ENCODE measurements around the gene CNR2.
"Not testable (repeated sequence)": the region's sequence is repeated elsewhere in the genome, so short reads cannot be mapped to it uniquely, and the experiment has no call there.

CNR2 gene

DNA sequence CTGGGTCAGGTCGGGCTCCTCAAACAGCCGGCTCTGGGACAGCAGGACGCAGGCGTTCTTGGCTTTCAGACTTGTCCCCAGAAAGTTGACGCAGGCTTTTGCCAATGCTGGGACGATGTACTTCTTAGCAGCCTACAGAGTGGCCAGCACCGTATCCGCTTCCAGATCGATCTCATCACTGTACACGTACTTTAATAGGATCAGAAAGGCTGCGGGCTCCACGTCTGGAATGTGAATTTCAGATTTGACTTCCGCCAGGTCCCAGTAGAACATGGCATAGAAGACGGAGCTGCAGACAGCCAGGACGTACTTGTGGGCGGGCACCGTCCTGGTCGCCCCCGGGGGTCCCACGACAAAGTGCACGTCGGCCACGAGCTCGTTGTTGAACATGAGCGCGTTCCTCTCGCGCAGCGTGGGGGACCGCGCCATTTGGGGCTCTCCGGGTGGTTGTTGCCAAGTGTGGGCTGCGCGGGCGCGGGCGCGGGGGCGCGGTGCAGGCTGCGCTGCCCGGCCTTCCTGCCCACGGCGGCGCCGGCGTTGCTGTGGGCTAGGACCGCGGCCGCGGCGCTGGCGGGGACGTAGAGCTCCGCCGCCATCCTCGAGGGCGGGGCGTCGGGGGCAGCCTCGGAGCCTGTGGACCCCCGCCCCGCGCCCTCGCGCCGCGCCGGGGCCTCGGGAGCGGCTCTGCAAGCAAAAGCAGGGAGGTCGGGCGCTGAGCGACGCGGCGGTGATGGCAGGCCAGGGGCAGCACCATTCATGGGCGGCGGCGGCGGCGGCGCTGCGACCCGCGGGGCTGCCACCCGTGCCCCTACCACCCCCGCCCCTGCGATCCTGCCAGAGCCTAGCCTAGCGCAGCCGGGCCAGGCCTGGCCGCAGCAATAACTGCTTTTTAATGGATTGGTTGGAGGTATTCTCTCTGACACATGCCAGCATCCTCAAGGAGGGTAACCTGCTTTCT is 10.6 kb downstream of the CNR2 start:
- DNase-seq (ENCODE audit: low spot score): no peak
- in situ Hi-C loops (cut with MboI; ENCODE audit: low sequenced_read_pairs, unreplicated experiment): no loop called here
- TF ChIP-seq, protein P1, sequence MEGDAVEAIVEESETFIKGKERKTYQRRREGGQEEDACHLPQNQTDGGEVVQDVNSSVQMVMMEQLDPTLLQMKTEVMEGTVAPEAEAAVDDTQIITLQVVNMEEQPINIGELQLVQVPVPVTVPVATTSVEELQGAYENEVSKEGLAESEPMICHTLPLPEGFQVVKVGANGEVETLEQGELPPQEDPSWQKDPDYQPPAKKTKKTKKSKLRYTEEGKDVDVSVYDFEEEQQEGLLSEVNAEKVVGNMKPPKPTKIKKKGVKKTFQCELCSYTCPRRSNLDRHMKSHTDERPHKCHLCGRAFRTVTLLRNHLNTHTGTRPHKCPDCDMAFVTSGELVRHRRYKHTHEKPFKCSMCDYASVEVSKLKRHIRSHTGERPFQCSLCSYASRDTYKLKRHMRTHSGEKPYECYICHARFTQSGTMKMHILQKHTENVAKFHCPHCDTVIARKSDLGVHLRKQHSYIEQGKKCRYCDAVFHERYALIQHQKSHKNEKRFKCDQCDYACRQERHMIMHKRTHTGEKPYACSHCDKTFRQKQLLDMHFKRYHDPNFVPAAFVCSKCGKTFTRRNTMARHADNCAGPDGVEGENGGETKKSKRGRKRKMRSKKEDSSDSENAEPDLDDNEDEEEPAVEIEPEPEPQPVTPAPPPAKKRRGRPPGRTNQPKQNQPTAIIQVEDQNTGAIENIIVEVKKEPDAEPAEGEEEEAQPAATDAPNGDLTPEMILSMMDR (IDR thresholded peaks at IDR 0.05; ENCODE audit: borderline replicate concordance, control extremely low read depth, extremely low read depth, insufficient read depth, missing control alignments): no peak

DNA sequence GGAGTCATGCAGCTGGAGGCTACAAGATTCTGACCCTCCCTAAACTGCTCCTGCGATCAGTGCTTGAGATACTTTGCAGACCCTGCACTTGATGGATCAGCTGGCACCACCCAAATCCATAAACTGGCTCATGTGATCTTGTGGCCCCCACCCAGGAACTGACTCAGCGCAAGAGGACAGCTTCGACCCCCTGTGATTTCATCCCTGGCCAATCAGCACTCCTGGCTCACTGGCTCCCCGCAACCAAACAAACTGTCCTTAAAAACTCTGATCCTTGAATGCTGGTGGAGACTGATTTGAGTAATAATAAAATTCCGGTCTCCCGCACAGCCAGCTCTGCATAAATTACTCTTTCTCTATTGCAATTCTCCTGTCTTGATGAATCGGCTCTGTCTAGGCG is 13.1 kb downstream of the CNR2 start:
- in situ Hi-C loops (cut with MboI; ENCODE audit: low sequenced_read_pairs, unreplicated experiment); DNase-seq (ENCODE audit: low spot score): not testable (repeated sequence)

DNA sequence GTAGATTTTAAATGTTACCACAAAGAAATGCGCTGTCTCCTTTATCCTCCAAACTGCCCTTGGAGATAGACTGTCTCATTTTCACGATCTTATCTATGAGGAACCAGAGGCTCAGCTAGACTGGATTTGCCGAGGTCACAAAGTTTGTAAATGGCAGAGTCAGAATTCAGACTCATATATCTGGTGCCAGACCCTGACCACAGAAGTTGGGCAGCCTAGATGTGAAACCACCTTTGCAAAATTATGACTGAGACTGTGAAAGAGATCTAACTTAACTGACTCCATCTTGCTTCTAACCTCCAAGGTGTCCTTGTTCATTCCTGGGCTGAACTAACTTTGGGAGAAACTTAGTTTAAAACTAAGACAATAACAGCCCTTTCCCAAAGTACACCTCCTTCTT is 14.1 kb downstream of the CNR2 start:
- in situ Hi-C loops (cut with MboI; ENCODE audit: low sequenced_read_pairs, unreplicated experiment): no loop called here
- TF ChIP-seq, protein P1 (IDR thresholded peaks at IDR 0.05; ENCODE audit: borderline replicate concordance, control extremely low read depth, extremely low read depth, insufficient read depth, missing control alignments): no peak
- no peak for DNase-seq (ENCODE audit: low spot score)

DNA sequence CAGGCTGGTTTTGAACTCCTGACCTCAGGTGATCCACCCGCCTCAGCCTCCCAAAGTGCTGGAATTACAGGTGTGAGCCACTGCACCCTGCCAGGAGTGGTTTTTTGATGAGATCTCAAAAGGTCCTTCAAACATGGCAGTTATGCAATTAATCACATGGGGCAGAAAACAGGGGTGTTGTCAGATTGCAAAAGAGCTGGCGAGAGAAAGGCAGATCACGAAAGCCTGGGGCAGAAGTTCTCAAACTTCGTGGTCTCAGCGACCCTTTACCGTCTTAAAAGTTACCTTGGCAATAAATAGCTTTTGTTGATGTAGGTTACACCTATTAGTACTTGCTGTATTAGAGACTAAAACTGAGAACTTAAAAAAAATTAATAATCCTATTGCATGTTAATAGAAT is 16.1 kb downstream of the CNR2 start:
- no peak for DNase-seq (ENCODE audit: low spot score)
- in situ Hi-C loops (cut with MboI; ENCODE audit: low sequenced_read_pairs, unreplicated experiment): no loop called here
- TF ChIP-seq, protein P1 (IDR thresholded peaks at IDR 0.05; ENCODE audit: borderline replicate concordance, control extremely low read depth, extremely low read depth, insufficient read depth, missing control alignments): no peak

DNA sequence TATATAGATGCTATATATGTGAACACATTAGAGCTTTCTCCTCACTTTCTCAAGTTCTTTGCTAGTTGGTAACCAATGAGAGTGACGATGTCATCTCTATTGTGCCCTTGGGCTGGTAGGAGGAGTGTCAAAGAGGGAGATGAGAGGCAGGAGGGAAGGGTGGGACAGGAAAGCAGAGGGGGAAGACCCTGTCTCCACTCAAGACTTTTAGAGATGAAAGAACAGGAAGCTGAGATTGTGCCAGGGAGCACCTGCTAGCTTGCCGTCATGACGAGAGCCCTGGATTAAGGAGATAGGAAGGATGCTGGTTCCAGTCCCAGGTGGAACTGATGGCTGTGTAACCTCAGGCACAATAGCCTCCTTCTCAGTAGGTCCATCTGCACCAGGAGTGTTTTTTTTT is 16.7 kb downstream of the CNR2 start:
- in situ Hi-C loops (cut with MboI; ENCODE audit: low sequenced_read_pairs, unreplicated experiment): no loop called here
- no peak for DNase-seq (ENCODE audit: low spot score)
- TF ChIP-seq, protein P1 (IDR thresholded peaks at IDR 0.05; ENCODE audit: borderline replicate concordance, control extremely low read depth, extremely low read depth, insufficient read depth, missing control alignments): no peak

DNA sequence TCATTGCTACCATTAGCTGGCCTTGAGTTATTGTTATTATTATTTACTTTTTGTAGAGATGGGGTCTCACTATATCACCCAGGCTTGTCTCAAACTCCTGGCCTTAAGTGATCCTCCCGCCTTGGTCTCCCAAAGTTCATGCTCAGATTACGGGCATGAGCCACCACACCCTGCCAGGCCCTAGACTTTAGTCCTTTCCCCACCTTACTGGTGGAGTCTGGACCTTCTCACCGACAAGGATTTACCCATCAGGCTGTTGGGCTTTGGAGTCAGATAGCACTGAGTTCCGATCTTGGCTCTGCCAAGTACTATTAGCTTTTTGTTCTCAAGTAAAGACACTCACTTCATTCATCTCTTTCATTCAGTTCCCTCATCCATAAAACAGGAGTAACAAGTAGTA is 17.2 kb downstream of the CNR2 start:
- in situ Hi-C loops (cut with MboI; ENCODE audit: low sequenced_read_pairs, unreplicated experiment): no loop called here
- TF ChIP-seq, protein P1 (IDR thresholded peaks at IDR 0.05; ENCODE audit: borderline replicate concordance, control extremely low read depth, extremely low read depth, insufficient read depth, missing control alignments): no peak
- DNase-seq (ENCODE audit: low spot score): no peak

DNA sequence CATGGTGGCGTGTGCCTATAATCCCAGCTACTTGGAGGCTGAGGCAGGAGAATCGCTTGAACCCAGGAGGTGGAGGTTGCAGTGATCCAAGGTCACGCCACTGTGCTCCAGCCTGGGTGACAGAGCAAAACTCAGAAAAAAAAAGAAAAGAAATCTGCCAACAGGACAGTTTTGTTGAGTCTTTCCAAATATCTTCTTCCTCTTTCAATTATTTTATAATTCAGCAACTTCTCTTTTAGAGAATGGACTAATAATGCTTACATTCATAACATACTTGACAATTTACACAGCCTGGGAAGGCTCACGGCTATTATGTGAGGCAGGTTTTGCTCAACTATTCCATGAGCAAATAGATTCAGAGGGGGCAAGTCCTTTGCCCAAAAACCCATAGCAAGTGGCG is 18.1 kb downstream of the CNR2 start:
- in situ Hi-C loops (cut with MboI; ENCODE audit: low sequenced_read_pairs, unreplicated experiment): no loop called here
- TF ChIP-seq, protein P1 (IDR thresholded peaks at IDR 0.05; ENCODE audit: borderline replicate concordance, control extremely low read depth, extremely low read depth, insufficient read depth, missing control alignments): no peak

More for the DNA sequence above, 18.1 kb downstream of the CNR2 start:
- no peak for DNase-seq (ENCODE audit: low spot score)
